Eye (tissue), 1 donor: ENCODE measurements around the gene MAP2K7.

Experiments used
- DNase-seq: peaks from one replicate; pipeline ENCODE4 v3.0.0-alpha.2; 2015

The MAP2K7 gene

DNA sequence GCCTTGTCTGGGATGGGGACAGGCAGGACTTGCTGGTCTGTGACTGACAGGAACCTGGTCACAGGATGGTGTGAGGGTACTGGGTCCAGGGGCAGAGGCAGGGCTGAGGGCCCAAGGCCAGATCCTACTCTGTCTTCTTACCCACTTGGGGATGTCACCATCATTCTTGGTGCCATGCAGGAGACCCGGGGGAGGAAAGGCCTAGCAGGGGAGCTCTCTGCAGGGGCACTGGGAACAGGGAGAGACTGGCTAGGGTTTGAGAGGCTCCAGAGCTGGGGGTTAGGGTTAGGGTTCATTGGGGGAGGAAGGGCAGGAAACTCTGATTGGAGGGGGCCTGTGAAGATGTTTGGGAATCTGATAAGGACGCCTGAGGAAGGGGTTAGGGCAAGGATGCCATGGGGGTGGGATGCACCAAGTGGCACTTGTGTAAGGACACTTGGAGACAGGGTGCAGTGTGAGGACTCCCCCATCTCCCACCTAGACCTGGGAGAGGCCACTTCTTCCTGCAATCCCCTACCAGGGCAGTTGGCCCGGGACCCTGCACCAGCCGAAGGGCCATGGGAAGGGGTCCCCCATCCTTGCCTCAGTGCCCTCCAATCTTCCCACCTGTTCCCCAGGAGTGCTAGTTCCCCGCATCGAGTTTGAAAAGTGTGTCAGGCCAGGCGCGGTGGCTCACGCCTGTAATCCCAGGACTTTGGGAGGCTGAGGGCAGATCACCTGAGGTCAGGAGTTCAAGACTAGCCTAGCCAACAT, 36.4 kb upstream of the MAP2K7 start:
- no peak for DNase-seq

DNA sequence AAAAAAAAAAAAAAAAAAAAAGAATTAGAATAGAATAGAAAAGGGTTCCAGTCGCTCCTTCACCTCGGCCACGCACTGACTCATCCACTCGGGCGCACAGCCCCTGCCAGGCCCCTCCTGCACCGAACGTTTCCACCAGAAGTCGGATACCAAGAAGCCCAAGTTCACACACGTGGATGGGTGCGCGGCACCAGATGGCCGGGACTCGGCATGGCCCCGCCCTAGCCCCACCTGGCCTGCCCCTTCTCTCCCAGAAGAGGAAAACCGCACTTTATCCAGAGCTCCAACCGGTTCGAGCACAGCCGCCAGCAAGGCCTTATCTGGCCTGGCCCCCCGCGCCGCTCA, 35.4 kb upstream of the MAP2K7 start:
- DNase-seq = no peak

GRCh38 chr19:7868671-7869452, 34.8 kb upstream of the MAP2K7 start:
- peak; percentile 90 for DNase-seq

GRCh38 chr19:7869453-7869909, 34.2 kb upstream of the MAP2K7 start:
- peak; percentile 77 for DNase-seq

DNA sequence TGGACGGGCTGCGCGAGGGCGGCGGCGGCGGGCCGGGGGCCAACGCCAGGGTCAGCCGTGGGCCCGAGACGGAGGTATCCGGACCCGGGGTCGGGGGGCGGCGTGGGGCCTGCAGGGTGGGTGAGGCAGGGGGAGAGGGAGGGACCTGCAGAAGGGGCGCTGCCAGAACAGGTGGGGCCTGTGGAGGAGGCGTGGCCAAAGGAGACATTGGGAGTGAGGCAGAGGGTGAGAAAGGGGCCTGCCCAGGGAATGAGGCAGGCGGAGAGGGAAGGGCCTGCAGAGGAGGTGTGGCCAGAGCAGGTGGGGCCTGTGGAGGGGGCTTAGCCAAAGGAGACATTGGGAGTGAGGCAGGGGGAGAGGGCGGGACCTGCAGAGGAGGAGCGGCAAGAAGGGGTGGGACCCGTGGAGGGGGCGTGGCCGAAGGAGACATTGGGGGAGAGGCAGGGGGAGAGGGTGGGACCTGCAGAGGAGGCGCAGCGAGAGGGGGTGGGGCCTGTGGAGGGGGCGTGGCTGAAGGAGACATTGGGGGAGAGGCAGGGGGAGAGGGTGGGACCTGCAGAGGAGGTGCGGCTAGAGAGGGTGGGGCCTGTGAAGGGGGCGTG, 33.7 kb upstream of the MAP2K7 start:
- DNase-seq = peak; percentile 70

DNA sequence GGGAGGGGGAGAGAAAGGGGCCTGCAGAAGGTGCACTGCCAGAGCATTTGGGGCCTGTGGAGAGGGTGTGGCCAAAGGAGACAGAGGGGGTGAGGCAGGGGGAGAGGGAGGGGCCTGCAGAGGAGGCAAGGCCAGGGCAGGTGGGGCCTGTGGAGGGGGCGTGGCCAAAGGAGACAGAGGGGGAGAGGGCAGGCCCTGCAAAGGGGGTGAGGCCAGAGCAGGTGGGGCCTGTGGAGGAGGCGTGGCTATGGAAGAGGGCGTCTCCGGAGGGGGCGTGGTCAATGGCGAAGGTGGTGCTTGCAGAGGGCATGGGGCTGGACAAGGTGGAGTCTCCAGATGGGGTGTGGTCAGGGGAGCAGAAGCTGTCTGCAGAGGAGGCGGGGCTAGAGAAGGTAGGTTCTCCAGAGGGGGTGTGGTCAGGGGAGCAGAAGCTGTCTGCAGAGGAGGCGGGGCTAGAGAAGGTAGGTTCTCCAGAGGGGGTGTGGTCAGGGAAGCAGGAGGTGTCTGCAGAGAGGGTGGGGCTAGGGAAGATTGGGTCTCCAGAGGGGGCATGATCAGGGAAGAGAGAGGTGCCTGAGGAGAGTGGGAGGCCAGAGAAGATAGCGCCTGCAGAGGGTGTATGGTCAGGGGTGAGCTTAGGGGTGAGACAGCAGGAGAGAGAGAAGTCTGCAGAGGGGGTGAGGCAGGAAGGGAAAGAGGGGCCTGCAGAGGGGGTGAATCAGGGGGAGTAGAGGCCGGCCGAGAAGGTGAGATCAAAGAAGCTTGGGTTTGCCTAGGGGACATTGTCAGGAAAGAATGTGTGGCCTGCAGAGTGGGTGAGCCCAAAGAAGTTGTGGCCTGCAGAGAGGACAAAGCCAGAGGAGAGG, 32.9 kb upstream of the MAP2K7 start:
- DNase-seq = no peak

DNA sequence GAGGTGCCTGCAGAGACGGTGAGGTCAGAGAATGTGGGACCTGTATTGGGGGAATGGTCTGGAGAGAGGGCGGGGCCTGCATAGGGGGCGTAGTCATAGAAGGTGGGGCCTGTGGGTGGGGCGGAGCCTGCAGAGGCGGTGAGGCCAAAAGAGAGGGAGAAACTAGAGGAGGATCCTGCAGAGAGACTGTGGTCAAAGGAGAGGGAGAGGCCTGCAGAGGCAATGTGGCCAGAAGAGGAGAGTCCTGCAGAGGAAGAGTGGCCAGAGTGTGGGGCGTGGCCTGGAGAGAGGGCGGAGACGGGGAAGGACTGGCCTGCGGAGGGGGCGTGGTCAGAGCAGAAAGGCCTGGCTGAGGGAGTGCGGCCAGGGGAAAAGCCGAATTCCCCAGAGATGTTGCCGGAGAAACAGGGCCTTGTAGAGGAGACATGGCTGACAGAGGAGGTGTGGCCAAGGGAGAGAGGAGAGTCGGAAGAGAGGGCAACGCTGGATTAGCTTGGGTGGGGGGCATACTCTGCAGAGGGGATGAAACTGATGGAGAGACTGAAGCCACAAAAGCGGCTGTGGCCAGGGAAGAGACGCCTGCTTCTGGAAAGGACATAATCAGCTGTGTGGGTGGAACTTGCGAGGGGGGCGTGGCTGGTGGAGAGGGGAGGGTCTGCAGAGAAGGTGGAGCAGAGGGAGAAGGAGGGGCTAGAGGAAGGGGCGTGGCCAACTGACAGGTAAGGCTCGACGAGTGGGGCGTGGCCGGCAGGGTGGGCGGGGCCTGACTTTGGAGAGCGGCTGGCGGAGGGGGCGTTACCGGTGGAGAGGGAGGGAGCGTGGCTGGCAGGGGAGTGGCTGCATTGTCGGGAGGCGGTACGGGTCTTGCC, 32.0 kb upstream of the MAP2K7 start:
- peak; percentile 92 for DNase-seq

DNA sequence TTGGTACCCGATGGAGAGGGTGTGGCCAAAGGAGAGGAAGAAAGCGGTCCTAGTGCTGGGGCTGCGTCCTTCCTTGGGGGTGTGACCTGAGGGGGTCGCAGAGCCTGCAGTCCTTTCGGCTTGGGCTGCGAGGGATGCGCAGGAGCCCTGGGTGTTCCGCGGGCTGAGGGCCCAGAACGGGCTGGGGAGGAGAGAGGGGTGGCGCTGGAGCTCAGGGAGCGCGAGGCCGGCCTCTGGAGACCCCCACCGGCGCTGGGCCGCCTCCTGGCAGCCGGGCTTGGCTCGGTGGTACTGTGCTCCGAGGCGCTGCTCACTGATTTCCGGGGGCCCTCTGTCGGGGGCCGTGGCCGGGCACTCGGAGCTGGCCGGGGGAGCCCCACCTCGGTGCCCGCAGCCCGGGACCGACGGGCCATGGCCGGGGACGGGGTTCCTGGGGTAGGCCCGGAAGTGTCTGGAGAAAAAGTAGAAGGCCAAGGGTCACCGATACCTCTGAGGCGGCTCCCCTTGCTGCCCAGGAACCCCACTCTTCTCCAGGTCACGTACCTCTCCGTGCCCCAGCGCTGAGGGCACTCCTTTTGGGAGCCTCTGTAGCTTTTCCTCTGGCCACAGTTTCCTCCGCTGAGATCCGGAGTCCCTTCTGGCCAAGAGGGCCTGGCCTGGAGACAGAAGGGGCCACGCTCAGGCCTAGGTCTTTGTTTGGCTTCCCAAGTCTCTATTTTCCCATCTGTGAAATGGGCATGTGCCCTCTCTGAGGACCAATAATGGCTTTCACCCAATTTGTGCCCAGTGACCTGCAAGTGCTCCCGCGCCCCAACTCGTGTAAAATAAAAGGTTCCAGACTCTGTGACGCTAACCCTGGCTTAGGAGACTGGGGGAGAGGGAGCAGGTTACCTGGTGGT, 31.1 kb upstream of the MAP2K7 start:
- DNase-seq = no peak

GRCh38 chr19:7873304-7874075, 30.2 kb upstream of the MAP2K7 start:
- peak; percentile 56 for DNase-seq

- DNase-seq = peak; percentile 93
These were observed 29.4 kb upstream of the MAP2K7 start, which contains the start of gene PRR36 for GRCh38 chr19:7874076-7874896. PRR36 (minus strand) TSS chr19:7874390; CDS start chr19:7873689, 701 bp downstream.

DNA sequence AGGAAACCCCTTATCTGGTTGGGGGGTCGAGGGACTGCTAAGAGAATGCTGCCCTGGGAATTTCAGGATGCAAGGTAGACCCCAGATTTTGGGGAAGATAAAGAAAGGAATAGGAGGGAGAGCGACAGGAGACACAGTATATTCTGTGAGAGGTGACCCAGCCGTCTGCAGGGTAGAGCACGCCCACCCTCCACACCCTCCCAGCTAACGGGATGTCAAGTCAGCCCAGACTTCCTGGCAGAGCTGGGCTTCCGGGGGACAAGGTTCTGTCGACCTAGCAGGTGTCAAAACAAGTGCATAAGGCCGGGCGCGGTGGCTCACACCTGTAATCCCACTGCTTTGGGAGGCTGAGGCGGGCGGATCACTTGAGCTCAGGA, 28.8 kb upstream of the MAP2K7 start:
- no peak for DNase-seq

- DNase-seq = no peak
These were observed 26.3 kb upstream of the MAP2K7 start for GRCh38 chr19:7877249-7877836.

GRCh38 chr19:7879111-7879807, 24.4 kb upstream of the MAP2K7 start:
- DNase-seq = peak; percentile 23

DNA sequence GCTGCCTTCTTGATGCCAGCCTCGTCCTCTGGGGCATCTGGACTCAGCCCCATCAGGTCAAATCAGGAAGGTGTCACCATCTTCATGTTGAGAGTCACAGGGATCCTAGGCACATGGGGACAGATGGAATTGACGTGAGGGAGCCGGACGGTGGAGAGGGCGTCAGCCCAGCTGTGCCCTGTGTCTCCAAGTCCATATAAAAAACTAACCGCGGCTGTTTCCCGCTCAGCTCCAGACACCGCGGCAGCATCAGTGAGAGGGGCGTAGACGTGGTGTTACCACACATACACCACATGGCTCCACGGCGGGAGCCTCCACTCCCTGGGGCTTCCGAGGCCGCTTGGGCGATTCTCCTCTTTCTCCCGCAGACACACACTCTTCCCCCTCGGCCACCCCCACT, 23.8 kb upstream of the MAP2K7 start:
- DNase-seq = peak; percentile 57

- no peak for DNase-seq
These were observed 21.8 kb upstream of the MAP2K7 start for GRCh38 chr19:7881910-7882309.

DNA sequence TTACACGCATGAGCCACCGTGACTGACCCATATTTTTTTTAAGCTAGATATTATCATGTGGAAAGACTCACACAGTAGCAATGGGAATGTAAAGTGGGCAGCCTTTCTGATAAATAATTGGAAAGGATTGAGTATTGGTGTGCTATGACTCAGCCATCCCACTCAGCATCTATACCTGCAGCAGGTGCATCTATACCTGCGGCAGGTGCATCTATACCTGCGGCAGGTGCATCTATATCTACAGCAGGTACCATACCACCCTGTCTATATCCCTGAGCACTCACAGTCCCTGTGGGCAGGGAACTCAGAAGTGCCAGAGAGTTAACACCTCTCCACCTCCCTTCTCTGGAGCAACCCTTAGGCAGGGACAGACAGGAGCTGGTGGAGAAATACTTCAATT, 20.6 kb upstream of the MAP2K7 start:
- DNase-seq = no peak

DNA sequence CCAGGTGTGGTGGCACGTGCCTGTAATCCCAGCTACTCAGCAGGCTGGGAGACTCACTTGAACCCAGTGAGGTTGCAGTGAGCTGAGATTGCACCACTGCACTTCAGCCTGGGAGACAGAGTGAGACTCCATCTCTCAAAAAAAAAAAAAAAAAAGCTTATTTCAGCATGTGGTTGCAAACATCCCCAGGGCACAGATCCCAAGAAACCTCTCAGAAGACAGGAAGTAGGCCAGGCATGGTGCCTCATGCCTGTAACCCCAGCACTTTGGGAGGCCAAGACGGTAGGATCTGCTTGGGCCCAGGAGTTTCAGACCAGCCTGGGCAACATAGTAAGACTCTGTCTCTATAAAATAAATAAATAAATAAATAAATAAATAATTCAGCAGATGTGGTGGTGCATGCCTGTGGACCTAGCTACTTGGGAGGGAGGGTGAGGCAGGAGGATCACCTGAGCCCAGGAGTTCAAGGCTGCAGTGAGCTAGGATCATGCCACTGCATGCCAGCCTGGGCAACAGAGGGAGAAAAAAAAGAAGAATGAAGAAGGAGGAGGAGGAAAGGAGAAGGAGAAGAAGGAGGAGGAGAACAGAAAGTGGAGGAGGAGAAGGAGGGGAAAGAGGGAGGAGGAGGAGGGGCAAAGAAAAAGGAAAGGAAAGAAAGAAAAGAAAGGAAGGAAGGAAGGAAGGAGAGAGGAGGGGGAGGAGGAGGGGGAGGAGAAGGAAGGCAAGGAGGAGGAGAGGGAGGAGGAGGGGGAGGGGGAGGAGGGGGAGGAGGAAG, 19.7 kb upstream of the MAP2K7 start:
- no peak for DNase-seq
